GM19468 (cell line): Measurements from ENCODE around the gene PMEPA1.

Source experiments
- ATAC-seq: cut with Tn5 transposase; IDR thresholded peaks from one replicate; pipeline ENCODE4 v1.9.1; 2021; ENCODE audit warnings: mild to moderate bottlenecking, moderate library complexity, moderate number of reproducible peaks; ENCODE audit not compliant: unreplicated experiment; ENCODE audit errors: extremely low read depth

PMEPA1 gene

GRCh38 chr20:57696401-57696961 is 13.3 kb downstream of the PMEPA1 start:
- no peak for ATAC-seq

- no peak for ATAC-seq
Observed at GRCh38 chr20:57695940-57696339, 13.9 kb downstream of the PMEPA1 start.

- ATAC-seq, result no peak
Observed at GRCh38 chr20:57695012-57695411, 14.8 kb downstream of the PMEPA1 start.

GRCh38 chr20:57694481-57694880 is 15.3 kb downstream of the PMEPA1 start:
- ATAC-seq, result no peak

GRCh38 chr20:57693670-57694329 is 16.0 kb downstream of the PMEPA1 start:
- ATAC-seq, result no peak

- ATAC-seq, result no peak
Observed at GRCh38 chr20:57693002-57693582, 16.7 kb downstream of the PMEPA1 start.

- no peak for ATAC-seq
Observed at GRCh38 chr20:57692393-57692792, 17.4 kb downstream of the PMEPA1 start.

- no peak for ATAC-seq
Observed at GRCh38 chr20:57691699-57692098, 18.1 kb downstream of the PMEPA1 start.

- no peak for ATAC-seq
Observed at GRCh38 chr20:57690525-57690924, 19.3 kb downstream of the PMEPA1 start.

- ATAC-seq, result no peak
Observed at GRCh38 chr20:57689745-57690481, 19.9 kb downstream of the PMEPA1 start.

GRCh38 chr20:57688864-57689263 is 21.0 kb downstream of the PMEPA1 start:
- ATAC-seq, result no peak

- no peak for ATAC-seq
Observed at GRCh38 chr20:57688295-57688694, 21.5 kb downstream of the PMEPA1 start.

GRCh38 chr20:57686931-57687652 is 22.7 kb downstream of the PMEPA1 start:
- no peak for ATAC-seq

- ATAC-seq, result no peak
Observed at GRCh38 chr20:57685146-57685758, 24.6 kb downstream of the PMEPA1 start.

GRCh38 chr20:57684808-57685140 is 25.0 kb downstream of the PMEPA1 start:
- ATAC-seq, result no peak

- ATAC-seq, result no peak
Observed at GRCh38 chr20:57683881-57684807, 25.7 kb downstream of the PMEPA1 start.

GRCh38 chr20:57683287-57683686 is 26.5 kb downstream of the PMEPA1 start:
- ATAC-seq, result no peak

GRCh38 chr20:57682184-57683101 is 27.4 kb downstream of the PMEPA1 start:
- ATAC-seq, result no peak
